Prostate gland (tissue), 2 donors: Measurements from ENCODE around the gene GRHPR. TPM values are rescaled to one million over a fixed set of nuclear protein-coding genes. Genes with fewer than 3 reads are reported as not detected.

ENCODE experiments used
- DNase-seq: peaks from one replicate; pipeline ENCODE4 v3.0.0-alpha.2; 2019; ENCODE audit warnings: low spot score
- H3K27ac ChIP-seq, 2 donors: fragments of 200-600 bp; sonication (generic); 2 replicates each; pipeline ENCODE4 v1.5.1; 2017 to 2019
- H3K27me3 ChIP-seq: fragments of 200-600 bp; sonication (generic); replicated peaks from 2 replicates; pipeline ENCODE4 v1.5.1; 2019; ENCODE audit not compliant: insufficient read depth
- H3K36me3 ChIP-seq, 2 donors: fragments of 200-600 bp; sonication (generic); 1 replicate in 1 of 2; 2 replicates in 1 of 2; pipeline versions ENCODE4 v1.5.1 to v1.8.1; 2017 to 2019
- H3K4me1 ChIP-seq: fragments of 200-600 bp; sonication (generic); replicated peaks from 2 replicates; pipeline ENCODE4 v1.5.1; 2019
- H3K4me3 ChIP-seq, 2 donors: fragments of 200-600 bp; sonication (generic); 2 replicates each; pipeline ENCODE4 v1.5.1; 2017 to 2019
- H3K9me3 ChIP-seq: fragments of 200-600 bp; sonication (generic); 2 replicates; pipeline ENCODE4 v1.5.1; 2017
- POLR2A ChIP-seq: fragments of 450-650 bp; IDR thresholded peaks from one replicate; pipeline ENCODE4 v1.6.1; 2016; ENCODE audit warnings: antibody characterized with exemption, mild to moderate bottlenecking
- POLR2AphosphoS5 ChIP-seq: sonication (generic); formaldehyde crosslinking; IDR thresholded peaks from one replicate; pipeline ENCODE4 v1.6.1; 2017; ENCODE audit warnings: antibody characterized with exemption
- WGBS: methylation state at CpG from one replicate; pipeline ENCODE4 v1.1.5; 2018; 5-methylcytosine and 5-hydroxymethylcytosine counted together
- intact Hi-C: fragments of 100-400 bp; cut with DNase I; formaldehyde crosslinking; loops from one replicate; pipeline ENCODE4 v1.14.2; 2022
- total RNA-seq, 2 donors: library from RNA; depleted of rRNA; stranded (reverse); fragments of >200 nt; gene quantifications; one replicate each; pipeline ENCODE4 v1.1.0, GENCODE V29; 2016
- TF ChIP-seq, protein P1 (sequence below), 4 experiments: fragments of 200-600 bp in 2 of 4; fragments of 450-650 bp in 2 of 4; sonication (generic) in 2 of 4; IDR thresholded peaks; 1 replicate in 3 of 4; 2 replicates in 1 of 4; pipeline ENCODE4 v1.5.1; 2016 to 2019; ENCODE audit warnings: antibody characterized with exemption in 4 of 4, mild to moderate bottlenecking in 2 of 4, moderate library complexity in 2 of 4

Gene GRHPR
- total RNA-seq, 2 donors from 2014 or later = 191 to 275 TPM

DNA sequence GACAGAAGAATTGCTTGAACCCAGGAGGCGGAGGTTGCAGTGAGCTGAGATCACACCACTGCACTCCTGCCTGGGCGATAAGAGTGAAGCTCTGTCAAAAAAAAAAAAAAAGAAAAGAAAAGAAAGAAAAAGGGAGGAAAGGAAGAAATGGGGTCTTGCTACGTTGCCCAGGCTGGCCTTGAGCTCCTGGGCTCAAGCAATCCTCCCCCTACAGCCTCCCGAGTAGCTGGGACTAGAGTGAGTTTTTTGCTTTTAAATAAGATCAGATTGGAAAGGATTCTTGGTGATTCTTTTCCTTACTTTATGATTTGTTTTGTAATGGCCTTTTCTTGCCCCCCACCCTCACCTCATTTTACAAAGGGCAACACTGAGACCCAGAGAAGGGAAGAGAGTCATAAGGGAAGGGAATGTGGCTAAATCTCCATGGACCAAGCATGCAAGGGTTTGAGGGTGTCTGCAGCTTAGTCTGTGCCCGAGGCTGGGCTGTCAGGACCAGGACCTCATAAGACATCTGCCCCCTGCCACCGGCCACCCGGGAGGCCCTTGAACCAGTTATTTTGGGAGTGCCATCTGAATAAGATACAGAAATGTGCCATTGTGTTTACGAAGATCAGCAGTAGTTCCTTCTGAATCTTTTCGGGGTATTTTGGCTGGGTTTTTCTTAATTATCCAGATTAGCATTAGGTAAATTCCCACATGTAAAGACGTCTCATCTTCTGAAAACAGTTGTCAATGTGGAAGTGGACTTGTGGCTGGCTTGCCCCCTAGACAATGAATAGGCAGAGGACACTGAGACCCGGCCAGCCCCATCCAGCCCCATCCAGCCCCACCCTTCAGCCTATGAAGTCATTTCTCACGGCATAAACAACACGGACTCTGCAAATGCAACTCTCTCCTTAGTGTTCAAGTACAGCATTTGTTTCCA, 44.5 kb upstream of the GRHPR start:
- Histone ChIP-seq H3K27me3 (no peaks in the 10 kb centered on the region), H3K36me3 (no peaks in the 10 kb centered on the region), H3K4me1 (no peaks in the 10 kb centered on the region), H3K27ac (no peak overlapping the region), H3K4me3 (no peak overlapping the region), H3K9me3 (no peaks in the 10 kb centered on the region)
- 82% methylated on average over 13 of the region's 13 CpGs for WGBS
- TF ChIP-seq, protein P1, sequence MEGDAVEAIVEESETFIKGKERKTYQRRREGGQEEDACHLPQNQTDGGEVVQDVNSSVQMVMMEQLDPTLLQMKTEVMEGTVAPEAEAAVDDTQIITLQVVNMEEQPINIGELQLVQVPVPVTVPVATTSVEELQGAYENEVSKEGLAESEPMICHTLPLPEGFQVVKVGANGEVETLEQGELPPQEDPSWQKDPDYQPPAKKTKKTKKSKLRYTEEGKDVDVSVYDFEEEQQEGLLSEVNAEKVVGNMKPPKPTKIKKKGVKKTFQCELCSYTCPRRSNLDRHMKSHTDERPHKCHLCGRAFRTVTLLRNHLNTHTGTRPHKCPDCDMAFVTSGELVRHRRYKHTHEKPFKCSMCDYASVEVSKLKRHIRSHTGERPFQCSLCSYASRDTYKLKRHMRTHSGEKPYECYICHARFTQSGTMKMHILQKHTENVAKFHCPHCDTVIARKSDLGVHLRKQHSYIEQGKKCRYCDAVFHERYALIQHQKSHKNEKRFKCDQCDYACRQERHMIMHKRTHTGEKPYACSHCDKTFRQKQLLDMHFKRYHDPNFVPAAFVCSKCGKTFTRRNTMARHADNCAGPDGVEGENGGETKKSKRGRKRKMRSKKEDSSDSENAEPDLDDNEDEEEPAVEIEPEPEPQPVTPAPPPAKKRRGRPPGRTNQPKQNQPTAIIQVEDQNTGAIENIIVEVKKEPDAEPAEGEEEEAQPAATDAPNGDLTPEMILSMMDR (IDR thresholded peaks at IDR 0.05) = no peak
- TF ChIP-seq POLR2AphosphoS5 (no peak), POLR2A (no peak)
- intact Hi-C loops = no loop called here
- DNase-seq = no peak

DNA sequence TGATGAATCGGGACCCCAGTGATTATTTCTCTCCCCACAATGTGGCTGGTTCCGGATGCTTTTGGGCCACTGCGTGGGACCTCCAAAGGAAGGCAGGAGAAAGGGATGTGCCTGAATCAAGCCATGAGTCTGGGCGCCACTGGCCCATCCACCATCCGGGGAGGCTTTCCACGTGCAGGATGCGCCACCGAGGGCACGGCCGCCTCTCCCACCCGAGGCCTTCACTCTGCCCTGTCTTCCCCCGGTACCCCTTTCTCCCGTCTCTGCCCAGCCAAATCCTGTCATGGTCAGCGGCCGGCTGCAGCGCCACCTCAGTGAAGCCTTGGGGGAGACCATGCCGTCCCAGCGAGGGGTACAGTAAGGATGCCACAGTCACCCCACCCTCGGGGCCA, 43.9 kb upstream of the GRHPR start:
- no peaks in the 10 kb centered on the region for H3K9me3 ChIP-seq
- 87% methylated on average over 19 of the region's 19 CpGs for WGBS
- intact Hi-C loops = no loop called here

DNA sequence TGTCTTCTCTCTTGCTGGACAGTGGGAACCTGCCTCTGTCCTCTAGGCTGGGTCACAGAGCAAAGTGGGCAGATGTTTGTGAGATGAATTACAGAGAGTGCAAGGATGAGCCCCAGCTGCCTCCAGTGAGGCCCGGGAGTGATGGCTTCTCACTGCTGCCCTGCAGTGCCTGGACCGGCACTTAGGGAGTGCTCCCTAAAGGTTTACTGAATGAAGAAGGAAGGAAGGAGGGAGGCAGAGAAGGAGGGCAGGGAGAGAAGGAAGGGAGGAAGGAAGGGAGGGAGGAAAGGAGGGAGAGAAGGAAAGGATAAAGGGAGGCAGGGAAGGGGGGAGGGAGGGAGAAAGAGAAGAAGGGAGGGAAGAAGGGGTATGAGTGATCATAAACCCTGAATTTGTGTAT, 42.7 kb upstream of the GRHPR start:
- TF ChIP-seq POLR2AphosphoS5 (no peak), POLR2A (no peak)
- TF ChIP-seq, protein P1 (IDR thresholded peaks at IDR 0.05) = no peak
- H3K9me3 ChIP-seq = no peaks in the 10 kb centered on the region
- intact Hi-C loops = no loop called here
- H3K4me1 ChIP-seq = no peaks in the 10 kb centered on the region
- no peak overlapping the region for H3K4me3 ChIP-seq
- H3K27ac ChIP-seq = no peak overlapping the region
- DNase-seq = no peak
- 69% methylated on average over 2 of the region's 2 CpGs for WGBS
- H3K27me3 ChIP-seq = no peaks in the 10 kb centered on the region
- H3K36me3 ChIP-seq = no peaks in the 10 kb centered on the region

More for the DNA sequence above, 43.9 kb upstream of the GRHPR start:
- no peak overlapping the region for H3K4me3 ChIP-seq
- DNase-seq = no peak
- no peaks in the 10 kb centered on the region for H3K4me1 ChIP-seq
- H3K36me3 ChIP-seq = no peaks in the 10 kb centered on the region
- no peaks in the 10 kb centered on the region for H3K27me3 ChIP-seq
- TF ChIP-seq POLR2AphosphoS5 (no peak), POLR2A (no peak)
- TF ChIP-seq, protein P1 (IDR thresholded peaks at IDR 0.05) = no peak
- H3K27ac ChIP-seq = no peak overlapping the region

DNA sequence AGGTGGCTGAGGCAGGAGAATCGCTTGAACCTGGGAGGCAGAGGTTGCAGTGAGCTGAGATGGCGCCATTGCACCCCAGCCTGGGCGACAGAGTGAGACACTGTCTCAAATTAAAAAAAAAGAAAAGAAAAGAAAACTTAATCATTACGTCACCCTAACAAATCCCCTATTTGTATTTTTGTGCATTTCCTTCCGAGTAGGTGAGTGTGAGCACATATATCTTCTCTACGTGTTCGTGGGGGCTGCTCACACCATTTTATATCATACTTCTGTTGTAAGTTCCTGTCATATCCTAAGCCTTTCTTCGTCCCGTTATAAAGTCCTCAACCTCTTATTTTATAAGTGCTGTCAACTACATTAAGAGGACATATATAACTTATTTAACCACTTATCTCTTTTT, 41.9 kb upstream of the GRHPR start:
- Histone ChIP-seq H3K27me3 (no peaks in the 10 kb centered on the region), H3K27ac (no peak overlapping the region), H3K9me3 (no peaks in the 10 kb centered on the region), H3K36me3 (no peaks in the 10 kb centered on the region), H3K4me1 (no peaks in the 10 kb centered on the region), H3K4me3 (no peak overlapping the region)
- TF ChIP-seq POLR2A (no peak), POLR2AphosphoS5 (no peak)
- TF ChIP-seq, protein P1 (IDR thresholded peaks at IDR 0.05) = no peak
- intact Hi-C loops = no loop called here
- WGBS = 88% methylated on average over 9 of the region's 9 CpGs
- DNase-seq = no peak
